NCI-H1048 (cell line): ENCODE results near the gene FGFR2.

Experiments used
- DNase-seq: peaks from one replicate; lab custom pipeline; 2025; lab: John Stamatoyannopoulos, UW

FGFR2 gene

DNA sequence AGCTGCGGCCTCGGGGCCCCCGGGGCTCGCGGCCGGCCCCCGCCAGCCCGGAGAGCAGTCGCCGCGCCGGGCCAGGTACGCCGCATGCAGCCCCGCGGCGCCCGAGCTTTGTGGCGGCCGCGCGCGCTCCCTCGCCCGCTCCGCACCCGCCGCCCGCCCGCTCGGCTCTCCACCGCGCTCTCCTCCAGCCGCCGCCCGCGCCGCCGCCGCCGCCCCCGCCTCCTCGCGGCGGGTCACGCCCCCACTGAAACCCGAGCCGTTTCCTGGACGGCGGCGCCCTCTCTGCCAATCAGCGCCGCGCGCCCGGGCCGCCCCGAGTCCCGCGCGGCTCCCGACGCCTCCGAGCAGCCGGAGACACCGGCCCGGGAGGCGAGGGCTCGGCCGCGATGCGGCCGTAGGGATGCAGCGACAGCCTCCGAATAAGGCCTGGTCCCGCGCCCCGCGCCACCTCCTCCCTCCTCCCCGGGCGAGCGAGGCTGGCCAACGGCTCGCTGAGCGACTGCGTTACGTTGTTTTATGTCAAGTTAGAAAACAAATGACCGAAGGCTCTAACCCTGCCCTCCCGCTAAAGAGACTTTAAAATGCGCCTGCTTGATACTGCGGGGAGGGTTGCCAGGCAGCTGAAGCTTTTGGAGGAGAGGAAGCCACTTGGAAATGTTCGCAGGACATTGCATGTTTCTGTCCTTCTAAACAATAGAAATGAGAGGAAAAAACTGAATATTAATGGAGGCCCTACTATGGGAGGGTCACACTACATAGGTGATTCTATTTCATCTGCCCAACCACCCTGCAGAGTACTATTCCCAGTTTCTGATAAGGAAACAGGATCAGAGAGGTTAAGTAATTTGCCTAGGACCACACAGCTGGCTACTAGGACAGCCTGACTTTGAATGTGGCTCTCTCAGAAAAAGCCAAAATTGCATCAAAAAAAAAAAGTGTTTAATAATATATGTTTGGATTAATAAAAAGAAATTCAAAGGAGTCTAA lies at the start of gene FGFR2:
Gene FGFR2, minus strand, starts transcription at position 182 of the 987 bp plus-strand sequence. CDS start 4,627 bp downstream, outside the sequence.
- DNase-seq, result peak; percentile 59

DNA sequence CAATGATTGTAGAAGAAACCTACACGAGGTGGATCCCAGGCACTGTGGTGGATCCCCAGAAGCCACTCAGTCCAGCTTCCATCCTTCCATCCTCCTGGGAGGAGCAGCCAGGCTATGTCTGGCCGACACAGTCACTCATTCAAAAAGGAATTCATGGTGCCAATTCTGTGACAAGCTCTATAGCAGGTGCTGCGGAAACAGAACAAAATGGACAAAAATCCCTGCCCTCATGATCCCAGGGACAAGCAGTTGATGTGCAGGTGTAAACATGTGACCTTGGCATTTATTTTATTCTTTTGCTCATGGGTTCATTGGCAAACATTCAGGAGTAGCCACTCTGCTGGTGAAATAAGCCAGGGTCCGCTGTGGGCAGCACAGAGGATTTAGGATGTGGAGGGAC lies 49.2 kb upstream of the FGFR2 start:
- DNase-seq, result no peak

DNA sequence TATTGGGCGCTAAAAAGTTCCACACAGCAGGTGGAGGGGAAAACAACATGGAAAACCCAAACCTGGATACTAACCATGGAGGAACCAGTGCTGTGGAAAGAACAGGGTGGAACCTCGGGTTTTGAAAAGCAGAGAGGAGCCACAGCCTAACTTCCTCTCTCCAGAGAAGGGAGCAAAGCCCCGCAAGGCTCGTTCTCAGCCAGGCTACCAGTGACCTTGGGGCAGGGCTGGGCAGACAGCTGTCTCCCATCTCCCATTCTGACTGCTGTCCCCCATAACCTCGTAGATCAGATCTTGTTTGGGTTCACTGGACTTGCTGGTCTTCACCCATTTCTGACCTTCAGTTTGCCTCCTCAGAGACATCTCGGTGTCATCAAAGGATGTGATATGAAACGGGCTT lies 47.5 kb upstream of the FGFR2 start:
- DNase-seq, result no peak

DNA sequence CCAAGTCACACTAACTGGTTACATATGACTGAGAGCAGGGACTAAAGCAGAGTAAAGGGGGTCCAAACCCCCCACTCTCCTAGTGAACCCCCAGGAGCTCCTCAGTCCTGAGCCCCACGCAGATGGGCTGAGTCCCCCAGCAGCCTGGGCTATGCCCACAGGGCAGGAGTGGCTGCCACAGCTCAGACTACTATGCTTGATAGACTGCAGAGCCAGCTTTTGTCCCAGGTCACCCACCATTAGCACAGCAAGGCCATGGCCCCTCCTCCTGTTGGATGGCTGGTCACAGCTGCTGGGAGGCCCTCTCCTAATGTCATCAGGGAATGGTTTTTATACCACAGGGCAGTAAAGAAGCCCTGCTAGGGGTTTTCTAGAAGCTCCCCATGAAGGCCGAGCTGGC lies 46.3 kb upstream of the FGFR2 start:
- DNase-seq, result no peak

DNA sequence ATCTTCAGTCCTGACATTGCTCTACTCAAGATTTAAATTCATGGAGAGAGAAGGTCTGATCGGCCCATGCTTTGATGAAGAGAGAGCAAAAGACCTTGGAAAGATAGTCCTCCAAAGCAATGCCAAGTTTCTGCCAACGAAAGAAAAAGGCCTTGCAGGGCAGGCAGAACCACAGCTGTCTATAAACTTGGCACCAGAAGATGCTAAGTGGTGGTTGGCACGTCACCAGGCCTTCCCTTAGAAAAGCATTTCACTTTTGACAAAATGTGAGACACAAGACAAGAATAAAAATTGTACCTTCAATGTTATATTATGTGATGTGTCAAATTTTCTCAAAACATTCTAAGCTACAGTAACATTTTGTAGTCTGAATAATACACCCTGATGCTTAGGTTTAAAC lies 42.0 kb upstream of the FGFR2 start:
- DNase-seq, result no peak

GRCh38 chr10:121639416-121639815 lies 41.2 kb upstream of the FGFR2 start:
- DNase-seq, result no peak

DNA sequence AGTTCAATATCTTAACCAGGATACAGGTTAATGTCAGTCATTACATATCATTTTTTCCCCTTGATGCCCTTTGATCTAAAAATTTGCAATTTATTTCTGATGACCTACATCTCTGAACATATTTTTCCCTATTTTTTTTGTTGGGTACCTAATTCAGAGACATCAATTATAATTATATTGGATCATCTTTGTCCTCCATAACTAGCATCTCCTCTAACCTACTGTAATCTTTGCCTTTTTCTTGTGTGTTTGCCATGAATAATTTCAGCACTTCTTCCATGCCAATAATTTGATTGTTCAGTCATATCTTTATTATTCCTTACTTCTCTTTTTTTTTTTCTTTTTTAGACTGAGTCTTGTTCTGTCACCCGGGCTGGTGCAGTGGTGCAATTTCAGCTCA lies 39.2 kb upstream of the FGFR2 start:
- no peak for DNase-seq

DNA sequence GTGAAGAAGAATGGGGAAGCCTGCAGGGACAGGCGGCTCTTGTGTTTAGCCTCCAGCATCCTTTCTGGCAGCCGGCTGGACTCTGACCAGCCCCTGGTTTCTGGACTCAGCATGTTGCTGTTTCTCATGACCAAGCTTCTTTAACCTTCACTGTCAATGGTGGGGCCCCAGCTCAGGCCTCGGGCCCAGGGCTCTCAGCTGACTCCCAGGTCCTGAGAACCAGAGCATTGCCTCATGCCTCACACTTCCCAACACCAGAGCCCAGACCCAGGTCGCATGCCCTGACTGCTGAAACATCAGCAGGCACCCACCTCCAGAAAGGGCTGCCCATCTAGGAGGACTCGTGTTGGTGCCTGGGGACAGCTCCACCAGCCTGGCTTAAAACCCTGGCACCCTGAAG lies 34.8 kb upstream of the FGFR2 start:
- no peak for DNase-seq

- no peak for DNase-seq
Measured at GRCh38 chr10:121631365-121632029, 33.3 kb upstream of the FGFR2 start.

DNA sequence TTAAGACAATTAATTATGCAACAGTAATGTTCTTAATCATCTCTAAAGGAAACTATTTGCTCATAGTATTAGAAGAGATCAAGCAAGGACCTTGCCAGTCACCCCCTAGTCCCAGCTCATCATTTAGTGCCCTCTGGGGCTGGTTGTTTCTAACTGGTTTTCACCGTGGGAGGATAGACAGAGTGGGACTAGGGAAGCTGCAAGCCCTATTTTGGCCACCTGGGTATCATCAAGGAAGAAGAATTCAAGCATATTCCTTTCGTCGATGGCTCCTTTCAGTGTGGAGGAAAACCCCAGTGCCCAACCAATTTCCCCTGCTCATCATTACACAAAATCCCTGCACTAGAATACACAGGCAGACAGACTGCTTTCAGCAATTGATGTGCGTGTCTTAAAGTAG lies 30.6 kb upstream of the FGFR2 start:
- DNase-seq, result no peak

DNA sequence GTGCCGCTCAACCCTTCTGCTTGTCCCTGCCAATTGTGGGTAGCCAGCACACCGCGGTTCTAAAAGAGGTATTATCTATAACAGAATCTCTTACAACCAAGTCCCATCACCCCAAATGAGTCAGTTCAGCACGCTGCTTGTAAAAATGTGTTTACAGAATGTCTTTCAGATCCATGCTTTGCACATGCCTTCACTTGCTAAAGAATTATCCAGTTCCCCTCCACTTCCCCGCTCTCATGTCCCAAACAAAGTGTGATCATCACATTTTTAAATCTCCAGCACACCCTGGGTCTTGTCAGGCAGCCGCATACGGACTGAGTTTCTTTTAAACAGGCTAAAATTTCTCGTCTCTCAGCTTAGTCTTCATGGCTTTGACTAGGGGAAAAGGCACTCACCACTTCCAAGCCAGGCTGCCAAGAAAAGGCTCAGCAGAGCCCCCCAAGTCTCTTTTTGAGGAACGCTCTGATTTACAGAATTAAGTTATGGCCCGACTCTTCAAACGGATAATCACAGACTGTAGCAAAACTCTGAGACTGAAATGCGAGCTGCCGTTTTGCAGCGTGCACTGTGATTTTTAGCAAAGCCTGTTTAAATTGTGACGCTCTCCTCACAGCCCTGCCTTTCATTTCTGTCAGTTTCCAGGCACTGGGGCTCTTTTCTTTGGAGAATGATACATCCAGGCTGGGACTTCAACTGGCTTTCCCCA lies 29.8 kb upstream of the FGFR2 start:
- DNase-seq, result no peak

DNA sequence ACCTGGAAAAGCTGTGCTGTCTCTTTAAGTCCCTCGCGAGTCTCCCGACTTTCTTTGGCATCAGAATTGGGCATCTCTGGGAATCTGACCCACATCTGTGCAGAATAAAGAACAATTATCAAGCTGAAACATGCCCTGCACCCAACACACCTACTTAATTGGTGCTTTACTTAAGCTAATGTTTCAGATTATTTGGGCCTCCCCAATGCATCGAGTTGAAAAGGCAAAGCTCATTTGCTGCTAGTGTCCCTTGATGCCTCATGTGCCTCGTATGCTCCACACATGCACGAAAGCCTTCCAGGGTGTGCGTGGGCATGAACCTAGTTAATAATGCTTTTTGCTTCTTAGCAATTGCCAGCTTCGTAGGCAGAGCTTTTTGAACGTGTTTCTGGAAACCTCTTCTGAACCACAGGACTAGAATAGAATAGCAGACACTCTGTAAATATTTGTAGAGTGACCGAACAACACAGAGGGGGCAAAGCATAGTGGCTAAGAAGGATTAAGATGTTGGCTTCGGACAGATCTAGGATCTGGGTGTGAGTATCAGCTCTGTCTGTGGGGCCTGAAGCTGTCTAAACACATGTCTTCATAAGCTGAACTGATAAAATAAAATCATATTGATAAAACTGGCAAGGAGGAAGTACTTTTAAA lies 26.7 kb upstream of the FGFR2 start:
- no peak for DNase-seq

- DNase-seq, result no peak
Measured at GRCh38 chr10:121618906-121619305, 20.7 kb upstream of the FGFR2 start.

GRCh38 chr10:121617176-121617575 lies 18.9 kb upstream of the FGFR2 start:
- no peak for DNase-seq

- DNase-seq, result no peak
Measured at GRCh38 chr10:121616291-121616690, 18.0 kb upstream of the FGFR2 start.

- DNase-seq, result no peak
Measured at GRCh38 chr10:121615836-121616235, 17.6 kb upstream of the FGFR2 start.

- DNase-seq, result no peak
Measured at GRCh38 chr10:121615435-121615793, 17.2 kb upstream of the FGFR2 start.

DNA sequence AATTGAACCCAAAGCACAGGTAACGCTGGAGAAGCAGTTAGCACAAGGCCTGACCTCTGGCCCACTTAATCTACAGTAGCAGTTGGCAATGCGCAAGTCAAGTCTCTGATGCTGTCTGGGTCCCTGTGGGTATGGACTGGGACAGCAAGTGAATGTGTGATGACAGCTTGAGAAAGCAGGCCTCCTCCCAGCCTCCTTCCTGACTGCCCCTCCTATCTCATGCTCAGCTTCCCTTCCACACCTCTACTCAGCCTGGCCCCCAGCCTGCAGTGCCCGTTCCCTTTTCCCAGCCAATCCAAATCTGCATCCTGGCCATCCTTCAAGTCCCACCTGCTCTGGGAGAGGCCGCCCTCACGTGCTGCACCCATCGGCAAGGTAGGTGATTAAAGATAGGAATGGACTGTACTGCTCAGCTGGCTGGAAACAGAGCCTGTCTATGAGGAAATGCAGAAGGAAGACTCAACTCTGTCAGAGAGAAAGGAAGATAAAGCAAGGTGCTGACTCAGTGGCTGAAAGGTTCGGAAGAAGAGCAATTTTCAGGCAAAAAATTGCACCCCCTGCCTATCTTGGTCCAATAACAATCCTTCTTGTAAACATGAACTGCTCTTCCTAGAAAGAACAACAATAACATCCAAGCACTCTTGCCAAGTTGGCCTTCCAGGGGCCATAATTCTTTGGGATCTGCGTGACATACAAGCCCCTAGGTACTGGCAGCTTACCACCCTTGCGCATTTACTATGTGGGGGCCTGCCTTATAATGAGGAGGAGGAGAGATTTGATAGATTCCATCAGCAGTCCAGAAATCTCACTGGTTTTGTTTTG lies 16.6 kb upstream of the FGFR2 start:
- DNase-seq, result no peak

DNA sequence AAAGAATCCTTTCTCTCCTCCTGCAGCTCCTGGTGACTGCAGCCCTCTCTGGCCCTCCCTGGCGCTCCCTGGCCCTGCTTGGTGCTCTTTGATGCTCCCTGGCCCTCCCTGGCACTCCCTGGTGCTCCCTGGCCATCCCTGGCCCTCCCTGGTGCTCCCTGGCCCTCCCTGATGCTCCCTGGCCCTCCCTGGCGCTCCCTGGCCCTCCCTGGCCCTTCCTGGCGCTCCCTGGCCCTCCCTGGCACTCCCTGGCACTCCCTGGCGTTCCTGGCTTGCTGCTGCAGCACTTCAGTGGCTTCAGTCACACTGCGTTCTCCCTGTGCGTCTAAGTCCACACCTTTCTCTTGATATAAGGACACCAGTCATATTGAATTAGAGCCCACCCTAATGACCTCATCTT lies 15.2 kb upstream of the FGFR2 start:
- DNase-seq, result no peak

DNA sequence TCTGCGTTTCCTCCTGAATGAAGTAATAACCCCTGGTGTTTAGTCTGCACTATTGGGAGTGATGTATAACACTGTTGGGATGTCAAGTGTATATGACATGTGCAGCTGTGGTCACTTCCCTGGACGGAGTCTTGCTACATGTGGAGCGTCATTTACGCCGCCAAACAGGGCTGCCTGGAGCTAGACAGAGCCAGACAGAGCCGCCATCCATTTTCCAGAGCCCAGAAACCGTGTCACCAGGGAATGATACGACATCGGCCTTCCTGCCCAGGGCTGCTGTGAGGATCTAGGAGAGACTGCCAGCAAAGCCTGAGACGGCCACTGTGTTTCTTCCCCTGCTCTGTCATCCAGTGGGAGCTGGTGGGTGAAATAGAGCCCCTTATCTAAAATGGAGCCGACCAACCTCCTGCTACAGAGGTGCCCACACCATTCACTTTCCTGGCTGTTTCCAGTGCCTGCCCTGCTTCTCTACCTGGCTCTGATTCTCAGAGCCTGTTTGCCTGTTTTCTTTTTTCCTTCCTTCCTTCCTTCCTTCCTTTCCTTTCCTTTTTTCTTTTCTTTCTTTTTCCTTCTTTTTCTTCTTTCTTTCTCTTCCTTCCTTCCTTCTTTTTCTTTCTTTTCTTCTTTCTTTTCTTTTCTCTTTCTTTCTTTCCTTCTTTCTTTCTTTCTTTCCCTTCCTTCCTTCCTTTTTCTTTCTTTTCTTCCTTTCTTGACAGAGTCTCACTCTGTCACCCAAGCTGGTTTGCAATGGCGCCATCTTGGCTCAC lies 13.3 kb upstream of the FGFR2 start:
- no peak for DNase-seq
